Activated CD4-positive, CD25-positive, alpha-beta regulatory T cell treated with anti-CD3 and anti-CD28 coated beads, Interleukin-2, amount 50 U/mL, for 24 hours (primary cell): ENCODE data around the gene LCN9.

ENCODE experiments used
- ATAC-seq, 2 donors: fragments of 150-1000 bp; cut with Tn5 transposase; one replicate each; pipeline ENCODE4 v1.10.0; 2021; ENCODE audit warnings: mild to moderate bottlenecking in 1 of 2, moderate library complexity in 1 of 2

Gene LCN9

DNA sequence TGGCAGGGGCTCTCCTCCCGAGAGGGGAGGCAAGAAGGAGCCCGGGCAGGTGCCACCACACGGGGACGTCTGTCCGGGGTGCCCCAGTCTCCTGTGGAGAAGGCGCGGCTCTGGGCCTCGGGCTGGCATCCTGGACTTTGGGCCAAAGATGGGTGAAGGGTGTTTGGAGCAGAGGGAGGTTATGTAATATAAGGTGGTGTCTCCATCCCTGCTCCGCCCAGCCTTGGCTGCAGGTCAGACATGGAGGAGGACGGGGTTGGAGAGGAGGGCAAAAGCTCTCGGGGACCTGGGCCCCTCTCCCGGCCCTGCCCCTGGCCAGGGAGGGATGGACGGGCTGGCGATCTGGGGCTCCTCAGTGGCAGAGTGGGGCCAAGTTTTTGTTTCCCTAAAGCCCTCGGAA is 37.4 kb downstream of the LCN9 start:
- no peak for ATAC-seq

DNA sequence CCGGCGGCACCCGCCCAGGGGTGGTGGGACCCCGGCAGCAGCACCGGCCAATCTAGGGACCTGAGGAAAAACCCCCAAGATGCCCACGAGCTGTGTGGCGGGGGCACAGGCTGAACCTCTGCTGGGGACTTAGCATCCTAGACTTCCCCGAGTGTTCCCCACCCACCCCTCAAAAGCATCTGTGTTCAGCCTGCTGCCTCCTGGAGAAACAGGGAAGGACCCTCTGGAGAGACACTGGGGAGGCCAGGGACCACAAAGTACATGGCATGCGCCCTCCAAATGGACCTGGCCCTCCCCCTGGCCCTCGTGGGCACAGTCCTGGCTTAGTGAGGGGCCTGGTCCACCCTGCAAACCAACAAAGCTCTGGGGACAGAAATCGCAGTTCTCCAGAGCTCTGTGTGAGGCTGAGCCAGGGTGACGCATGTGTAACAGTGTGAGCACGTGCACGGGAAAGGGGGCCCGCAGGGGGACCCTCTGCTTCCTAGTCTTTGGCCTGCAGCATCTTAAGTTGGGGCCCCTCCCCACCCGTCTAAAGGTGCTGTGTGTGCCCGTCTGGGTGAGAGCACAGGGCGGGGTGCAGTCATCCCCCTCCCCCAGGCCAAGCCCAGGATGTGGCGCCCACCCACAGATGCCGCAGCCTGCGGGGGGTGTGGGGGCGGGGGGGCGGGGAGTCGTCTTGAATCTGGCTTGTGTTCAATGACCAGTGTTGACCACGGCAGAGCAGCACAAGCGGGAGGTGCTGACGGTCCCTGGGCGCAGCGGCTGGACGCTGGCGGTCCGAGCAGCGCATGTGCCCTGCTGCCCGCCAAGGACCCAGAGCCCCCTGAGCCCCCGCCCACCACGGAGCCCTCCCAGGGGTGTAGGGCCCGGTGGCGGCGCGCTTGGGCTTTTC is 38.2 kb downstream of the LCN9 start:
- peak in 1 of 2 donors; percentile 35 for ATAC-seq

DNA sequence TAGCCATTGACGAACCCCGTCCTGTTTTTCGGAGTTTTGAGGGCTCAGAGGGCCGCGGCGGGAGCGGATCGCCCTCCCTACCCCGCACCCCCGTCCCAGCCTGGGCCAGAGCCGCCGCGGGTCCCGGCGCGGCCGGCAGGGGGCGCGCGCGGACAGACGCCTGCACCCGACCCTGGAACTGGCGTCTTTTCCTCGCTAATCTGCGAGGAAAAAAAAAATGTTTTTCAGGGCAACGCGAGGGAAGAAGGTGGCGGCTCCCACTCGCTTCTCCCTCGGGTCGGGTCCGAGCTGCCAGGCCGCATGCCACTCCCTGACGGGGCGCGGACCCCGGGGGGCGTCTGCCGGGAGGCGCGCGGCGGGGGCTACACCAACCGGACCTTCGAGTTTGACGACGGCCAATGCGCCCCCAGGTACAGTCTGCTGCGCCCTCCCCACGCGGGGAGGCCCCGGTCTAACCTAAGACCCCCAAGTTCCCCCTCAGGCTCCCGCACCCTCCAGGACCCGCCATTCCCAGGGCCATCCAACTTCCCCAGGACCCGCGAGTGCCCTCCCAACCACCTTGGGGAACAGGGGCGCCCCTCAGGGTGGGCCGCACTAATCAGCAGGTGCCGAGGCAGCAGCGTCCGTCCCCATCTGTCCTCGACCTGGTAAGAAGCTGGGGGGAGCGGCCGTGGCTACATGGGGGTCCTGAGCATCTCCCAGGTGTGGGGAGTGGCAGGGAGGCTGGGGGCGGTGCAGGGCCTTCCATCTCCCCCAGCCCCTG is 39.0 kb downstream of the LCN9 start, which contains the start of gene KCNT1:
Gene KCNT1, plus strand, starts transcription at position 227 of the 763 bp plus-strand sequence. Its CDS starts 74 bp downstream, at position 301.
- ATAC-seq = peak in 1 of 2 donors; percentile 53

DNA sequence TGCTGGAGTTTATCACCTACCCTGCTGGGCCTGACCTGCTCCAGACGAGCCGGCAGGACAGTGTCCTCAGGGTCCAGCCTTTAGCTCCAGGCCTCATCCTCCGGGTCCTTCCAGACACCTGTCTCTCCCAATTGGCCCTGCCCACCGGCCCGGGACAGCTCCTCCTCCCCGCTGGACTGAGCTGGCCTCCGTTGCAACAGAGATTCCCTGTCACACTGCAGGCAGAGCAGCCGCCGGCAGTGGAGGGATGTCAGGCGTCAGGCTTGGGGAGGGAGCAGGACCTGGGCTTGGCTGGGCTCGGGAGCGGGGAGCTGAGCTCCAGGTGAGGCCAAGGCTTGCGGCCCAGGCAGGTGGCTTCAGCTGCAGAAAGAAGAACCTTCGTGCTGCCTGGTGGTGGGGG is 40.6 kb downstream of the LCN9 start:
- no peak for ATAC-seq

DNA sequence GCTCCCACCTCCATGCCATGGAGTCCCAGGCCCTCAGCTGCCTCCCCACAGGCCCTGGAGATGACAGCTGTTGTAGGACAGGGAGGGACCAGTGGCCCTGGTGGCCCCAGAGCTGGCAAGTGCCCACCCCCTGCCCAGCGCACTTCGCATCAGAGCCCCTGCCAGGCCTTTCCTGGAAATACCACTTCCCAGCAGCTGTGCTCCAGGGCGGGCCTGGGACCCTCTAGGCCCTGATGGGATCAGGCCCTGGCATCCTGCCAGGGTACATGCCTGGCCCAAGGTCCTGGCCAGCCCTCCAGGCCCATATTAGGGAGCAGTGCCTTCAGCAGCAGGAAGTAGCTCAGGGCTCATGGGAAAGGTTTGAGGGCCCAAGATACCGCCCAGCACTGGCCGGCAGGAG is 41.4 kb downstream of the LCN9 start:
- no peak for ATAC-seq

DNA sequence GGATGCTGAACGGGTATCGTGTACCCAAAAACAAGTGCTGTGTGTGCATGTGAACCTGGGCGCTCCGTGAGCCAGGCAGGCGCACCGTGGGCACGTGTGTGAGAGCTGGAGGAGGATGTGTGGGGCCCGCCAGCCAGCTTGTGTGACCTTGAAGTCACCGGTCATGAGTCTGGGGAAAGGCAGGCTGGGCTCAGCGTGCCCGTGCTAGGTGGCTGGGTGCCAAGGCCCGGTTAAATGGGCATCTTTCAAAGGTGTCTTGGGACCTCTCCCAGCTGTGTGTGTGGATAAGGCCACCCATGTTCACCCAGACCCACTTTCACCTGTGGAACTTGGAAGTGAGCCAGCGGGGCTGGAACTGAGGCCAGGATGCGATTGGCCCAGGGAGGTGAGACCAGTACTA is 42.3 kb downstream of the LCN9 start:
- no peak for ATAC-seq

DNA sequence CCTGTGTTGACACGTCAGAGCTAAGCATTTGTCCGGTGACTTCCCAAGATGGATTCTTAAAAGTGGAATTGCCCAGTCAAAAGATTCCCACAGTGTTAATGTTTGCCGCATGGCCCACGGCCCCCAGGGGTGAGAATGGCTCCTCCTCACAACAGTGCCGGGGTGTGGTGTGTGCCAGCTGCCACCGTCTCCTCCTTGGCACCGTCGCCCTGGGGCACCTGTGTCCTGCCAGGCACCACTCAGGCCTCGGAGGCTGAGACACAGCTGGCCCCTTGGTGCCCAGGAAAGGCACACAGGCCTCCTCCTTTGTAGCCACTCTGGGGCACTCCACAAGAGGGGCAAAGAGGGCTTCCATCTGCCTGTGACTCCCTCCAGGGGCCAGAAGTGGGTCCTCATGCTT is 43.2 kb downstream of the LCN9 start:
- no peak for ATAC-seq

DNA sequence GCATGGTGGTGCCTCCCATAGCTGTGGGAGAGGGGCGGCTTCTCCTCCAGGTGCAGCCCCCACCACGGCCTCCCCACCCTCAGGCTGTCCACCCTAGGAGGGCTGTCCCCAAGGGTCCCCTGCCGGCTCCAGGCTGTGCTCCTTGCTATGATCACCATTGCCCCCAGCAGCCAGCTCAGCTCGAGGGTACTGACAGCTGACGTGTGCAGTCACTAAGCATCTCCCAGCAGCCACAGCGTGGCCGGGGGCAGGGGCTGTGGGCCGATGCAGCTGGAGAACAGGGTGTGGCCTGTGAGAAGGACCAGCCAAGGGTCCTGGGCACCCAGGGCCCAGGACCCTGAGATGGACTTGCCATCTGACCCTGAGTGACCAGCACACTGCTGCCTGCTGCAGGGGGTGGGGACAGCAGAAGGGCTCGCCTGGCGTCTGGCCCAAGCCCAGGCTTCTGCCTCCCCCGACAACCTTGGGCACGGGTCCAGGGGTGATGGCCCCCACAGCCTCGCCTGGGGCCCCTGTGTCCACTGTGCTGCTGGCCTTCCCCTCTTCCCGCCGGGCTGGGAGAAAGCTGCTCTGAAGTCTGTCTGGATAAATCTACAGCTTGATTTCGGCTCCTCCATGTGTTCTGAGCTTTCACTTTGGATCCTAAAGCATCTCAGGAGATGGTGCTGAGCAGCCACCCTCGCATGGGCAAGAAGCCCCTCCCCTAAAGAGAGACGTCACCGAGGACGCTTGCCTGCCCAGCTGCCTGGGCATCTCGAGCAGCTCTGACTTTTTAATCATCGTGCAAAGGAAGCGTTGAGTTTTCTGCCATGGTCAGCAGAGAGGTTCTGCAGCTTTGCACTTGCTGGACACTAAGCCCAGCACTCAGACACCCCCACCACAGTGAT is 44.4 kb downstream of the LCN9 start:
- no peak for ATAC-seq

DNA sequence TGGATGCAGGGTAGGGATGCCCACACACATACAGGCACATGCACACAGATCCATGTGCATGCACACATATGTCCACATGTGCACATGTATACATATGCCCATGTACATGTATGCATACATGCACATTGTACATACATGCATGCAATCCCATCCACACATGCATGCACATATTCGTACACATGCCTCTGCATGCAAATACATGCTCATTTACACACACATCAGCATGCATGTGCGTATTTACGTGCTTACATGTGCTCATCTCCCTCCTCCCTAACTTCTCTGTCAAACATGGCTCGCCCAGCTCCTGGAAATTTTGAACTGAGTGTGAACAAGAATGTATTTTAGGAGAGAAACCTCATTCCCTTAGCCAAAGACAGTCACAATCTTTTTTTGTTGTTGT is 45.1 kb downstream of the LCN9 start:
- ATAC-seq = no peak

DNA sequence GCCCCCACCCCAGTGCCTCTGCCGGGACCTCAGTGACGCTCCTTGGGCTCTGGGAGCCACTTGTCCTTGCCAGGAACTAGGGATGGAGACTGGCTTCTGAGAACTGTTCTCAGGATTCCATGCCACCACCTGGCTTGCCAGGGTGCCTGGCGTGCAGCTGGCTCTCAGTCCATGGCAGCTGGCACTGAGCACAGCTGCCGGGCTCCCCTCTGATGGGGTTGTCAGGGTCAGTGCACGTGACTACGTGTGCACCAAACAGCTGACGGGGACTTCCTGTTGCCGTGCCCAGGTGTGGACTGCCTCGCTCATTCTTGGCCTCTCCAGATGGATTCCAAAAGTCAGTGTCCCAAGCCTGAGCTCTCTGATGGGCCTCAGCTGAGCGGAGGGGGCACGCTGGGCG is 48.3 kb downstream of the LCN9 start:
- no peak for ATAC-seq

DNA sequence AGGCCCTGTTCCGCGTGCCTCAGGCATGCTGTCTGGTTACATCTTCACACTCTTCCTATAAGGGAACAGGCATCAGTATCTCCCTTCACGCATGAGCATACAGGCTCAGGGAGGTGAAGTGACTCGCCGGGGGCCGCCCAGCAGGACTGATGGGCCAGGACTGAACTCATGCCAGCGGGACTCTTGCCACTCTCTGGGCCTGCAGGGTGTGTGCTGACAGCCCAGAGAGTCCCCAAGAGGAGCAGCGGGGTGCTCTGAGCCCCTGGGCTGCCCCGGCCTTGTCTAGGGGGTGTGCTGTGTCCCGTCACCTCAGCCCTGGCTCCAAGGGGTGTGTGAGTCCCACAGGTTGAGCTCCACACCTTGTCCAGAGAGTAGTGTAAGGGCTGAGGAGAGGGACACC is 48.8 kb downstream of the LCN9 start:
- no peak for ATAC-seq

DNA sequence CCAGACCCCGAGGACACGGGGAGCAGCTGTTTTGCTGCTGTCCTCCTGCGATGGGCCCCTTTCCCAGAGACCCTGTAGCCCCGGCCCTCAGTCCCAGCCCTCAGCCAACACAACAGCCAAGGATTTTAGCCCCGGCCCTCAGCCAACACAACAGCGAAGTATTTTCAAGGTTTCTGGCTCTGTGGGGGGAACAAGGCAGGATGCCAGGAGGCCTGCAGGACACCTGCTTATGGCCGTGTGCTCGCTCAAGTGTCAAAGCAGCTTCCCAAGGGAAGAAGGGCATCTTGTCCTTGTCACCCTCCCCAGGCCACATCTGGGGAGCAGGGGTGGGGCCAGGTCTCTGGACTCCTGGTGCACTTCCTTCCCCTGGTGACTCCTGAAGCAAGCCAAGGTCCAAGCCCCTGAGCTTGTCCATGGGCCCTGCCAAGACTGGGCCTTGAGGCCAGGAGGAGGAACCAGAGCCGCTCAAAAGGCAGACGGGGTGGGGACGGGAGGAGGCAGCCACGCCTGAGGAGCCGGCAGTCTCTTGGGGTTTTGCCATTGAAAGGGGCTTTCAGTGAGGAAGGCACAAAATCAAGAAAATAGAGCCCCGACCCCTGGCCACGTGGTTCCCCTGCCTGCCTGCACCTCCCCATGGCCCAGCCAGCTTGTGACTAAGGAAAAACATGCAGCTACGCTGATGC is 49.6 kb downstream of the LCN9 start:
- no peak for ATAC-seq

DNA sequence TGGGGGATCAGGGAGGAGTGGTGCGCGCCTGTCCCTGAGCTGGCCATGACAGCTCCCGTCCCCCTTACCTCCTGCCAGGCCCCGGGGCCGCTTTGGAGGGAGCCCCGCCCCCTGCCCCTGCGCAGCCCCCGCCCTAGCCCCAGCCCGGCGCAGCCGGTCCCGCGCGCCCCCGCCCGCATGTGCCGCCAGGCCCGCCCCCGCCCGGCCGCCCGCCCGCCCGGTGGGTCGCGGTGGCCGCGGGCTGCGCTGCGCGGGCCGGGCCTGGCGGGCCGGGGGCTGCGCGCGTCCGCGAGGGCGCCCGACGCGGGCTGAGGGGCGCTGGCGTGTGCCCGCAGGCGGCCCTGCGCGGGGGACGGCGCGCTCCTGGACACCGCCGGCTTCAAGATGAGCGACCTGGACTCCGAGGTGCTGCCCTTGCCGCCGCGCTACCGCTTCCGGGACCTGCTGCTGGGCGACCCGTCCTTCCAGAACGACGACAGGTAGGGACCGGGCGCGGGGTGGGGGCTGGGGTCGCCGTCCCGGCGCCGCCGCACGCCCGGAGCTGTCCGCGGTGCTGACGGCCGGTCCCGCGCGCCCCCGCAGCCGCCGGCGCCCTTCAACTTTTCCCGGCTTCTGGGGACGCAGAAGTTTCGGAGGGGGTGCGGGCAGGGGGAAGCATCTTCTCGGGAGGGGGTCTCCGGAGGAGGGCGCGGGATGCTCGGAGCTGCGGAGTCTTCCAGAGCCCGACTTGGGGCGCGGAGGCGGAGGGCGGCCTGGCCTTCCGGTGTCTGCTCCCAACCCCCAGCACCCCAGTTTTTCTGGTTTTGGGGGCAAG is 51.3 kb downstream of the LCN9 start:
- ATAC-seq = no peak

DNA sequence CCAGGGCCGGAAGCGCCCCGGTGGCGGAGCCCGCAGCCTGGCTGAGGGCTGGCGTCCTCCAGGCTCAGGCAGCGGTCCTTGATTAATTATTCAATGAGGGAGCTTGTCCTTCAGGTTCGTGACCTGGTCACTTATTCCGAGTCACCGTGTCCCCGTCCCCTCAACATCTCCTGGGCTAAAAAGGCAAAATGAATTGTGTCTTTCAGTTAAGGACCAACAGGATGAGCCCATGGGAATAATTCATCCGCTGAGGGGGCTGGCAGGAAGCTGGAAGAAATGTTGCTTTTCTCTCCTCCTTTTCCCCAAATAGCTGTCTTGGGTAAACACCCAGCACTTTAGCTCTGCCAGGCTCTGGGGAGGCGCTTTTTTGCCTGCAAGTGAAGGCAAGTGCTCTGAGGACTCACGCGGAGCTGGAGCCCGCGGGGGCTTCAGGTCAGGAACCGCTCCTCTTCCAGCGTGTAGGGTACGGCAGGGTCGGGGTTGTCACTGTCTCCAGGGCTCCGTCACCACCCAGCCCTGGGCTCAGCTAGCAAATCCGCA is 52.0 kb downstream of the LCN9 start:
- ATAC-seq = no peak

DNA sequence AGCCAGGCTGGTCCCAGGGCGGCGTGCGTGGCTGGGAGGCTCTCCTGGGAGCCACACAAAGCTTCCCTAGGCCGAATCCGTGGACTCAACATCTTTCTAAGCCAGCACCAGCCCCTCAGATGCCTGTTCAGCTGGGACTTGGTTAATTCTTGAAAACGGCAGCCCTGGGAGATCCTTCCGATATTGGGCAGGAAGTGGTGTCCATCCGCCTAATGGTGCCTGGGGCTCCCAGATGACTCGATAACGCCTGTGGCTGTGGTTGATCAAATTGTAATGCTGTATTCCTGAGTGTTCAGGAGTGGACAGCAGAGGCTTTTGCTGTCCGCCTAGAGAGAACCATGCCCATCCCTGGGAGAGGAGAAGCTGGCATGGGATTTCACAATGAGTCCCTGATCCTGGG is 52.9 kb downstream of the LCN9 start:
- ATAC-seq = no peak
